ENCODE results near the gene PLIN5. TPM values are rescaled to one million over a fixed set of nuclear protein-coding genes. Genes with fewer than 3 reads are reported as not detected.

The PLIN5 gene
- total and polyA plus RNA-seq, 4 donors, result 2.8 to 18.5 (median 9.3) TPM

DNA sequence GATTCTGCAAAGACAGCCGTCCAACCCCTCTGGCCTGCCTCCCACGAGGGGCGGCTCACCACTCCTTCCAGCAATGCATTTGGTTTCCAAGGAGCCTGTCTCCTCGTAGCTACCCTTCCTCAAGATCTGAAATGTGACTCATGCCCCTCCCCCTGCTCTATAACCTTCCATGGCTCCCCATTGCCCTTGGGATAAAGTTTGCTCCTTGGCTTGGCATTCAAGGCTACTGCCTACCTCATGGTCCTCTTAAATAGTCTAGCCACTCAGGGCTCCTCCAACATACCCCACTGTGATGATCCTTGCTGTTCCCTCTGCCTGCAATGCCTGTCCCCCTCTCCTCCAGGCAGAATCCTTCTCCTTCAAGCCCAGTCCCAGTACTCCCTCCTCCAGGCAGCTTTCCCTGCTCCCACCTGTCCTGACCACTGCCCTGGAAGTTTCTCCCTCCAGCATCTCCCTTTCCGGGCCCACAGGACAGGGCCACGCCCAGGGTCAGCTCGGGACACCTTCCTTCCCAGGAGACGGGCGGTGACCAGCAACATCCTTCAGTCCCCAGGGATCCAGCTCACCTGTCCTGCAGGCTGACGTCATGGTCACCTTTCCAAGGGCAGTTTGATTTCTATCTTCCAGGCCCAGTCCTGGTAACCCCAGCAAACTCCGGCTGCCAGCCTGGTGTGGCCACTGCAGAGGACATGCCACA, 43.7 kb upstream of the PLIN5 start:
- H3K27ac ChIP-seq (ENCODE audit: low read depth, low read length), result no peak overlapping the region
- H3K4me3 ChIP-seq (ENCODE audit: low read depth, low read length), result no peak overlapping the region
- H3K36me3 ChIP-seq (ENCODE audit: control insufficient read depth, insufficient read depth, low read length), result peaks cover 13% of the 10 kb centered on the region
- DNase-seq (ENCODE audit: low read depth in 4 of 6, low spot score in 6 of 6), result no peak
- peaks cover 50% of the 10 kb centered on the region for H3K4me1 ChIP-seq (ENCODE audit: control insufficient read depth, insufficient read depth, low read length)
- H3K27me3 ChIP-seq (ENCODE audit: control insufficient read depth, insufficient read depth, low read length), result peaks cover 12% of the 10 kb centered on the region
- WGBS (ENCODE audit: insufficient coverage), result 69% methylated on average over 11 of the region's 11 CpGs
- H3K9me3 ChIP-seq (ENCODE audit: control insufficient read depth, insufficient read depth, low read length), result no peaks in the 10 kb centered on the region

DNA sequence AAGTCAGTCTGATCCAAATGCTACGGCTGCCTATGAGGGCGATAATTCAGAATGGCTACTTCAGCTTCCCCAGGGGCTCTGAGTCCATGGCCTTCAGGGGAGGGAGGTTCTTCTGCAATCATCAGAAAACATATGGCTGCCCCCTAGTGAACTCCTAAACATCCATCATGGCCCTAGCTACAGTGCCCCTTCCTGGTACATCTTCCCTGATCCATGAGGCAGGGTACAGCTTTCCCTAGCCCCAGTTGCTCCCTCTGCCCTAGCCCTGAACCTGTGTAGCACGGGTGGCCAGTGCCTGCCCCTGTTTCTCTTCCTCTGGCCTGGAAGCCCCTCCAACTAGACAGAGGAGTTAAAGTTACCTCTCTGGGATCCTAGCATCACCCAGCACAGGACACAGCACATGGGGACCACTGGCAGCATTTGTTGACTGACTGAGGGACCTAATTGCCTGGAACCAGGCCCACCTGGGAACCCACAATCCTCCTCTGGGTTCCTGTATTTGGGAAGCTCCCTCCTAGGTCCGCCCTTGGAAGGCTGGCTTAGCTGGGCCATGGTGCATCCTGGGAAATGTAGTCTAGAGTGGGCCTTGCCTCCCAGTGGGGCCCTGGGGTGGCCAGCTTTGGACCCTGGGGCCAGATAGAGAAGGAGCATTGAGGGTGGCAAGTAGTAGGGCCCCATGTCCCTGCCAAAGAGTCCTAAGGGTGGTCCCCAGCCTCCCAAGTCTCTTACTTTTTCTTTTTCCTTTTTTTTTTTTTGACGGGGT, 42.2 kb upstream of the PLIN5 start:
- Histone ChIP-seq H3K4me1 (ENCODE audit: control insufficient read depth, insufficient read depth, low read length) (peaks cover 41% of the 10 kb centered on the region), H3K9me3 (ENCODE audit: control insufficient read depth, insufficient read depth, low read length) (no peaks in the 10 kb centered on the region), H3K27me3 (ENCODE audit: control insufficient read depth, insufficient read depth, low read length) (peaks cover 12% of the 10 kb centered on the region), H3K27ac (ENCODE audit: low read depth, low read length) (no peak overlapping the region), H3K4me3 (ENCODE audit: low read depth, low read length) (no peak overlapping the region), H3K36me3 (ENCODE audit: control insufficient read depth, insufficient read depth, low read length) (peaks cover 13% of the 10 kb centered on the region)
- no peak for DNase-seq (ENCODE audit: low read depth in 4 of 6, low spot score in 6 of 6)
- WGBS (ENCODE audit: insufficient coverage), result 90% methylated on average over 3 of the region's 5 CpGs

DNA sequence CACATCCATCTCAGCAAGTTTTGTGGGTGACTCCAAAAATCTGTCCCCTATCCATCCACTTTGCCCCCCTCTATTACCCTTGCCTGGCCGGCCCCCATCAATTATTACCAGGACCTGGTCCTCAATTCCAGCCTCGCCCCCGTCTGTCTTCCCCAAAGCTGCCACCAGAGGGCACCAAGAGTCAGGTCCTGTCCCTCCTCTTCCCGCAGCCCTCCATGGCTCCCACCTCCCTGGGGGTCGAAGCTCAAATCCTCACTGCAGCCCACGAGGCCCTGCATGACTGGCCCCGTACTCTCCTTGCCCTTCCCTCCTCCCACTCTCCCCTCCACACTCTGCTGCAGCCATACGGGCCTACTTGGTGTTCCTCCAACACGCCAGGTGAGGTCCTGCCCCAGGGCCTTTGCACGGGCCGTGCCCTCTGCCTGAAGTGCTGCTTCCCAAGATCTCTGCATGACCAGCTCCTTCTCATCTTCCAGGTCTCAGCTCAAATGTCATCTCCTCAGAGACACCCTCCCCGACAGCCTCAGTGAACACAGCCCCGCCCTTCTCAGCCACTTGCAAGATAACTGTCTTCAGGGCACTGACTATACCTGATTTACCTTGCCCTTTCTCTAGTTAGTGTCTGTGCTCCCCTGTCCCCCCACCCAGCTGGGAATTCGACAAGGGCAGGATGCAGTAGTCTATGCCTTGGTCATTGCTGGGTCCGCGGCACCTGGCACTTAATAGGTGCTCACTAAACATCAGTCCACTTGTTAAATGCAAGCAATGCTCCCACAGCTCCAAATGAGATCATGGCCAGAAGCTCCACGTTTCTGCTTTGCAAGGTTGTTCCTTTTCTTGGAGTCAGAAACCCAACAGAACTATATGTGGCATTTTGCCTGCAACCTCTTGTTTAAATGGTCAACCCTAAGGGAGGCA, 41.3 kb upstream of the PLIN5 start:
- peaks cover 40% of the 10 kb centered on the region for H3K4me1 ChIP-seq (ENCODE audit: control insufficient read depth, insufficient read depth, low read length)
- H3K9me3 ChIP-seq (ENCODE audit: control insufficient read depth, insufficient read depth, low read length), result no peaks in the 10 kb centered on the region
- H3K27me3 ChIP-seq (ENCODE audit: control insufficient read depth, insufficient read depth, low read length), result peaks cover 10% of the 10 kb centered on the region
- WGBS (ENCODE audit: insufficient coverage), result 59% methylated on average over 15 of the region's 17 CpGs
- no peak overlapping the region for H3K4me3 ChIP-seq (ENCODE audit: low read depth, low read length)
- DNase-seq (ENCODE audit: low read depth in 4 of 6, low spot score in 6 of 6), result peak in 2 of 6 donors; percentile 55 to 58
- no peak overlapping the region for H3K27ac ChIP-seq (ENCODE audit: low read depth, low read length)
- peaks cover 16% of the 10 kb centered on the region for H3K36me3 ChIP-seq (ENCODE audit: control insufficient read depth, insufficient read depth, low read length)

DNA sequence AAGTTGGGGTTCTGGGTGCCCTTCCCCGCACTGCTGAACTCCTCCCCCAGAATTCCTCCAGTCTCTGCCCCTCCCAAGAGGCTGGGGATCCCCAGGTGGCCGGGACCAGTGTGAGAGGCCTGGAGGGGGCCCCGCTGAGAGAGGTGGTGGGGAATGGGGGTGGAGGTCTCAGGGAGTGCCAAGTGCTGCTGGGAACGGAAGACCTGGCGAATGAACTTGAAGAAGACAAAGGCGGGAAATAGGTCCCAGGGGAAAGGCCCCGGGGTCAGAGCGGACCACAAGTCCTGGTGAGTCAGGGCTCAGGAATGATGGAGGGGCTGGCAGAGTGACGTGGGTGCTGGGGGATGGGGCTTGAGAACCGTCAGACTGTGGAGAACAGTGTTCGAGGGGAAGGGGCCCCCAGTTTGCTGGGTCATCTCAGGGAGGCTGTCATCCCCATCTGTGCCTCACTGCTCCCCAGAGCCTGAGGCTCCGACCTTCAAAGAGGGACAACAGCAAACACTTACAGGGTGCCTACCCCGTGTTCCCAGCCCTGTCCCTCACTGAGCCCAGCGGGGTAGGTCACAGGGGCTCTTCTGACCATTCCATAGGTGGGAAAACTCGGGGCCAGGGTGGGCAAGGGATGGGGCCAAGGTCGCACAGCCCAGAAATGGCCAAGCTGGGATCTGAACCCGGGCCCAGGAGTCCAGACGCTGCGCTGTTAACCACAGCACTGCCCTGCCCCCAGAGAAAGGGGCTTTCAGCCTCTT, 40.4 kb upstream of the PLIN5 start:
- Histone ChIP-seq H3K9me3 (ENCODE audit: control insufficient read depth, insufficient read depth, low read length) (no peaks in the 10 kb centered on the region), H3K4me3 (ENCODE audit: low read depth, low read length) (no peak overlapping the region), H3K4me1 (ENCODE audit: control insufficient read depth, insufficient read depth, low read length) (peaks cover 34% of the 10 kb centered on the region), H3K27ac (ENCODE audit: low read depth, low read length) (no peak overlapping the region), H3K36me3 (ENCODE audit: control insufficient read depth, insufficient read depth, low read length) (peaks cover 17% of the 10 kb centered on the region), H3K27me3 (ENCODE audit: control insufficient read depth, insufficient read depth, low read length) (peaks cover 6% of the 10 kb centered on the region)
- WGBS (ENCODE audit: insufficient coverage), result 35% methylated on average over 18 of the region's 19 CpGs
- DNase-seq (ENCODE audit: low read depth in 4 of 6, low spot score in 6 of 6), result peak in 1 of 6 donors; percentile 49

DNA sequence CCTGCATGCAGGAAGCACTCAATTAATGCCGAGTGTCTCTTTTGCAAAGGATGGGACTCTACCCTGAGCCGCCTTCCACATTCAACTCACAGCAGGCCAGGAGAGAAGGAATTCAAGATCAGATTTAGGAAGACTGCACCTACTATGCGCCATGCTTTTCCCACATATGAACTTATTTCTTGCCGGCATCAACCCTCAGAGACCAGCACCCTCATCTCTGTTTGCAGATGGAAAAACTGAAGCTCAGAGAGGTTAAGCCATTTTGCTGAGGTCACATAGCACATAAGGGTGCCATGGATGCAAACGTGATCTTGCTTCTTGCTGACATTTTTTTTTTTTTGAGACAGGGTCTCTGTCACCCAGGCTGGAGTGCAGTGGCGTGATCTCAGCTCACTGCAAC, 38.7 kb upstream of the PLIN5 start:
- no peak for DNase-seq (ENCODE audit: low read depth in 4 of 6, low spot score in 6 of 6)
- Histone ChIP-seq H3K9me3 (ENCODE audit: control insufficient read depth, insufficient read depth, low read length) (no peaks in the 10 kb centered on the region), H3K4me3 (ENCODE audit: low read depth, low read length) (no peak overlapping the region), H3K4me1 (ENCODE audit: control insufficient read depth, insufficient read depth, low read length) (peaks cover 19% of the 10 kb centered on the region), H3K27me3 (ENCODE audit: control insufficient read depth, insufficient read depth, low read length) (no peaks in the 10 kb centered on the region), H3K36me3 (ENCODE audit: control insufficient read depth, insufficient read depth, low read length) (peaks cover 12% of the 10 kb centered on the region), H3K27ac (ENCODE audit: low read depth, low read length) (no peak overlapping the region)
- 80% methylated on average over 4 of the region's 6 CpGs for WGBS (ENCODE audit: insufficient coverage)

DNA sequence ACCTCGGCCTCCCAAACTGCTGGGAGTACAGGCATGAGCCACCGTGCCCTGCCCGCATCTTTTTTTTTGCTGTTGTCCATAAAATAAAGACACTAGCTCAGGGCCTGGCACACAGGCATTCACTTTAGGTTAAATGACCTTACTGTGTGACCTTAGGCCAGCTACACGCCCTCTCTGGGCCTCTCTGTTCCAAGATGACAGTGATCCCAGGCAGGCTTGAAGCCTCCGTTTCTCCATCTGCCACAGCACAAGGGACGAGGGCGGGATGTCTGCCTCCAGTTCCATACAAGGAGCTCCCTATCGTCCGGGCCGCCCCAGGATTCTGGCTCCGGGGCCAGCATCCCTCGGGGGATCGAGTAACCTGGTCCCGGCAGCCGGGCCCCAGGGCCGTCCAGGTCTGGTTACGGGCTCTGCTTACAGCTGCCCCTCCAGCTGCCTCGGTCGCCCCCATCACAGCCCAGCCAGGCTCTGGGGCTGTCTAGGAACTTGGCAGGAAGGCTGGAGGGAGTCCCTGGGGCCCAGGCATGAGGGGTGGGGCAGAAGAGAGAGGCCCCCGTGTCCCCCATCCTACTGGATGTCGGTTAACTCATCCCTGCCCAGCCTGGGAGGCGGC, 36.4 kb upstream of the PLIN5 start:
- Histone ChIP-seq H3K27me3 (ENCODE audit: control insufficient read depth, insufficient read depth, low read length) (no peaks in the 10 kb centered on the region), H3K4me1 (ENCODE audit: control insufficient read depth, insufficient read depth, low read length) (peaks cover 24% of the 10 kb centered on the region), H3K9me3 (ENCODE audit: control insufficient read depth, insufficient read depth, low read length) (no peaks in the 10 kb centered on the region), H3K4me3 (ENCODE audit: low read depth, low read length) (no peak overlapping the region), H3K36me3 (ENCODE audit: control insufficient read depth, insufficient read depth, low read length) (peaks cover 26% of the 10 kb centered on the region), H3K27ac (ENCODE audit: low read depth, low read length) (no peak overlapping the region)
- peak in 1 of 6 donors; percentile 3 for DNase-seq (ENCODE audit: low read depth in 4 of 6, low spot score in 6 of 6)
- WGBS (ENCODE audit: insufficient coverage), result 61% methylated on average over 18 of the region's 22 CpGs

DNA sequence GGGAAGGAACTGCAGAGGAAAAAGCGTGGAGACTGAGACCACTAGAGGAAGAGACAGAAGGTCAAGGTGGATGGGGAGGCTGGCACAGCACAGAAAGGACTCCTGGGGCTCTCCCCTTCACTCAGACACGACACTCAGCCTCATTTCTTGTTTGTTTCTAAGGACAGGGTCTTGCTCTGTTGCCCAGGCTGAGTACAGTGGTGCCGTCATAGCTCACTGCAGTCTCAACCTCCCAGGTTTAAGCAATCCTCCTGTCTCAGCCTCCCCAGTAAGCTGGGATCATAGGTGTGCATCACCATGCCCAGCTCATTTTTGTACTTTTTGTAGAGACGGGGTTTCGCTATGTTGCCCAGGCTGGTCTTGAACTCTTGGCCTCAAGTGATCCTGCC, 35.9 kb upstream of the PLIN5 start:
- Histone ChIP-seq H3K9me3 (ENCODE audit: control insufficient read depth, insufficient read depth, low read length) (no peaks in the 10 kb centered on the region), H3K4me3 (ENCODE audit: low read depth, low read length) (no peak overlapping the region), H3K36me3 (ENCODE audit: control insufficient read depth, insufficient read depth, low read length) (peaks cover 24% of the 10 kb centered on the region), H3K4me1 (ENCODE audit: control insufficient read depth, insufficient read depth, low read length) (peaks cover 20% of the 10 kb centered on the region), H3K27ac (ENCODE audit: low read depth, low read length) (no peak overlapping the region), H3K27me3 (ENCODE audit: control insufficient read depth, insufficient read depth, low read length) (no peaks in the 10 kb centered on the region)
- WGBS (ENCODE audit: insufficient coverage), result 89% methylated on average over 5 of the region's 5 CpGs
- no peak for DNase-seq (ENCODE audit: low read depth in 4 of 6, low spot score in 6 of 6)

DNA sequence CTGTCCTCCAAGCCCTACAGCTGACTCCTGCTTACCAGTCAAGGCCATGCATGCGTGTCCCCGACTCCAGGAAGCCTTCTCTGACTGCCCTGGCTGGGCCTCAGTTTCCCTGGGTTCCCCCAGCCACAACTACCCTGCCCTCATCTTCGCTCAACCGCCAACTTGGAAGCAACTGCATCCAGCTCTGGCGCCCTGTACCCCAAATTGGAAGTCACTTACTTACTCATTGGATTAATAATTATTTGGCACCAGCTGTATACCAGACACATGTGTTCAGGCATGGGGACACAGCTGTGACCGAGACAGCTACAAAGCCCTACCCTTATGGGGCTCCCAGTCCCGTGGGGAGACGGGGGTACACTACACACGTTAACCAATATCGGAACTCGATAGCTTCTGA, 35.4 kb upstream of the PLIN5 start:
- Histone ChIP-seq H3K27ac (ENCODE audit: low read depth, low read length) (no peak overlapping the region), H3K36me3 (ENCODE audit: control insufficient read depth, insufficient read depth, low read length) (peaks cover 24% of the 10 kb centered on the region), H3K4me3 (ENCODE audit: low read depth, low read length) (no peak overlapping the region), H3K27me3 (ENCODE audit: control insufficient read depth, insufficient read depth, low read length) (no peaks in the 10 kb centered on the region), H3K4me1 (ENCODE audit: control insufficient read depth, insufficient read depth, low read length) (peaks cover 15% of the 10 kb centered on the region), H3K9me3 (ENCODE audit: control insufficient read depth, insufficient read depth, low read length) (no peaks in the 10 kb centered on the region)
- DNase-seq (ENCODE audit: low read depth in 4 of 6, low spot score in 6 of 6), result no peak
- WGBS (ENCODE audit: insufficient coverage), result 88% methylated on average over 10 of the region's 11 CpGs

DNA sequence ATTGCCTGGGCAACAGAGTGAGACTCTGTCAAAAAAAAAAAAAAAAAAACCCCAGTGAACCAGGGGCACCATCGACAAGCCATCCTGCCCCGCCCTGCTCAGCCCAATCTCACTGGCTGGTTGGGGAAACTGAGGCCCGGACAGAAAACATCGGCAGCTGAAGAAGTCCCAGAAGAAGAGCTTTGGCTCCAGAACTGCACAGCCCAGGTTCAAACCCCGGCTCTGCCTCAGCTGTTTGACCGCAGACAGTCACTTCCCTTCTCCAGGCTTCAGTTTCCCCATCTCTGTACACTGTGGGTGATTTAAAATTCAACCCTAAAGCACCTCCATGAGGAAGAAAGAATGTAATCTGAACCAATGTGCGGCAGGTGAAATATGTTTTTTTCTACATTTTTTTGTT, 33.9 kb upstream of the PLIN5 start:
- Histone ChIP-seq H3K27ac (ENCODE audit: low read depth, low read length) (no peak overlapping the region), H3K4me1 (ENCODE audit: control insufficient read depth, insufficient read depth, low read length) (peaks cover 10% of the 10 kb centered on the region), H3K4me3 (ENCODE audit: low read depth, low read length) (no peak overlapping the region), H3K9me3 (ENCODE audit: control insufficient read depth, insufficient read depth, low read length) (no peaks in the 10 kb centered on the region), H3K36me3 (ENCODE audit: control insufficient read depth, insufficient read depth, low read length) (peaks cover 24% of the 10 kb centered on the region), H3K27me3 (ENCODE audit: control insufficient read depth, insufficient read depth, low read length) (no peaks in the 10 kb centered on the region)
- DNase-seq (ENCODE audit: low read depth in 4 of 6, low spot score in 6 of 6), result no peak
- WGBS (ENCODE audit: insufficient coverage), result 90% methylated on average over 2 of the region's 7 CpGs

Measured in spinal cord (tissue), 10 donors.